ENCODE data around the gene C3orf52.

DNA sequence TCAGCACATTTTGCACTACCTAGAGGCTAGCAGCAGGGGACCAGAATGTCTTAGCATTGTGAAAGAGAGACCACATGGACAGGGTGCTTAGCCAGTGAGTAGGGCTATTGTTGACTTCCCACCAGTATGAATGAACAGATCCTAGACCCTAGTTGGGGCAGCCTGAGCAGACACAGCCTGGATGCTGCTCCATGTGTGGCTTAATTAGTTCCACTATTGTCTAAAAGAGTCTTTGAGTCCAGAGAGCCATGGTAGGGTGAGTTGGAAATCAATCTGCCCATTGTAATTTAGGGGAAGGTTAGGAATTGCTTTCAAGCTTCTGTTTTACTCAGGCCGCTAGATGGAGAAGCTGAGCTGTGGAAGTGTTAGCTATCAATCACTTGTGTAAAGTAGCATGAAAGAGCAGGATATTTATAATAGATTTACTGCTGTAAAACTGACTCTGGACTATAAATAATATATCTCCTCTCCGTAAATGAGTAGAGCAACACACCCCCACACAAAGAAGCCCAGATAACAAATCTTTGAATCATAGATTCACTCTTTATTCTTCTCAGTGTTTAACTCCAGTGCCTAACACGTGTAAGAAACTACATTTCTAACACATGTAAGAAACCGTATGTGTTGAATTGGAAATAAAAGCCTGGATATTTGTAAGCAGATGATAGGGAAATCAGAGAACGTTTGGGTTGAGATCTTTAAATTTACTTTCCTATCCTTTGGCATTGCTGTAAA lies 50.9 kb downstream of the C3orf52 start:
- TF ChIP-seq CTCF (IDR thresholded peaks at IDR 0.05) (peak; percentile 84), SIN3A (IDR thresholded peaks at IDR 0.05; ENCODE audit: borderline replicate concordance, insufficient read depth, low read depth, low read length) (no peak), POLR2AphosphoS5 (IDR thresholded peaks at IDR 0.05; ENCODE audit: low read depth, low read length) (no peak)

Measured in Panc1 (cell line).